H1 (cell line): ENCODE measurements around the gene CNOT6. TPM values are rescaled to one million over a fixed set of nuclear protein-coding genes. Genes with fewer than 3 reads are reported as not detected.

ENCODE experiments used
- CTCF ChIA-PET: fragments of 300-600 bp; sonication (Branson Sonifier 250); formaldehyde crosslinking; loops from one replicate; lab custom pipeline; 2021; ENCODE audit not compliant: partially characterized antibody; lab: Charles Lee
- POLR2A ChIA-PET: fragments of 300-600 bp; sonication (Branson Sonifier 250); formaldehyde crosslinking; loops from one replicate; lab custom pipeline; 2021; ENCODE audit warnings: inconsistent platforms; ENCODE audit not compliant: partially characterized antibody; lab: Charles Lee
- DNase-seq, 2 experiments: peaks; one replicate each; pipeline versions ENCODE4 v3.0.0 to v3.0.0-alpha.2; 2010 to 2022; ENCODE audit warnings: low spot score in 2 of 2, low read depth in 1 of 2, mixed read lengths in 1 of 2
- FAIRE-seq: peaks from 2 replicates; lab custom pipeline; 2011; peaks lifted over from hg19 to GRCh38; lab: Jason Lieb, UNC
- H2AFZ ChIP-seq: 2 replicates; pipeline ENCODE4 v1.8.1; 2012; ENCODE audit warnings: low read length, inconsistent platforms
- H2AK5ac ChIP-seq: 2 replicates; pipeline ENCODE4 v1.6.1; 2013; ENCODE audit warnings: low read depth, low read length
- H2BK120ac ChIP-seq: replicated peaks from 2 replicates; pipeline ENCODE3; 2013; ENCODE audit warnings: low read depth, low read length, inconsistent platforms
- H2BK12ac ChIP-seq: 2 replicates; pipeline ENCODE4 v1.6.1; 2013; ENCODE audit warnings: low read depth, low read length
- H2BK15ac ChIP-seq: 2 replicates; pipeline ENCODE4 v1.6.1; 2013; ENCODE audit warnings: low read length
- H2BK20ac ChIP-seq: 2 replicates; pipeline ENCODE4 v1.6.1; 2013; ENCODE audit warnings: low read length
- H2BK5ac ChIP-seq: 2 replicates; pipeline ENCODE4 v1.6.1; 2013; ENCODE audit warnings: low read depth, low read length
- H3K14ac ChIP-seq: 2 replicates; pipeline ENCODE4 v1.6.1; 2013; ENCODE audit warnings: inconsistent platforms; ENCODE audit not compliant: insufficient read length
- H3K18ac ChIP-seq: 2 replicates; pipeline ENCODE4 v1.6.1; 2013; ENCODE audit warnings: low read length; ENCODE audit errors: extremely low read depth
- H3K23ac ChIP-seq: 2 replicates; pipeline ENCODE4 v1.6.1; 2013; ENCODE audit warnings: inconsistent platforms; ENCODE audit not compliant: insufficient read length
- H3K23me2 ChIP-seq: 2 replicates; pipeline ENCODE4 v1.6.1; 2013; ENCODE audit warnings: low read depth, low read length
- H3K27ac ChIP-seq: 2 replicates; pipeline ENCODE4 v1.6.1; 2011; ENCODE audit warnings: low read depth, low read length, inconsistent platforms
- H3K27me3 ChIP-seq, 4 experiments: replicated peaks in 1 of 4; 1 replicate in 1 of 4; 2 replicates in 3 of 4; pipeline versions ENCODE4 v1.6.1 to v1.8.1; 2011 to 2013; ENCODE audit warnings: low read length in 3 of 4, mild to moderate bottlenecking in 3 of 4, inconsistent platforms in 2 of 4, mixed read lengths in 2 of 4, moderate library complexity in 1 of 4; ENCODE audit not compliant: control insufficient read depth in 3 of 4, insufficient read depth in 3 of 4; ENCODE audit errors: extremely low read depth in 1 of 4
- H3K36me3 ChIP-seq, 4 experiments: 2 replicates each; pipeline versions ENCODE4 v1.6.1 to v1.8.1; 2011 to 2013; ENCODE audit warnings: mild to moderate bottlenecking in 4 of 4, low read length in 3 of 4, moderate library complexity in 2 of 4, control low read depth in 1 of 4, inconsistent platforms in 1 of 4; ENCODE audit not compliant: insufficient read depth in 4 of 4, control insufficient read depth in 2 of 4
- H3K4ac ChIP-seq: replicated peaks from 2 replicates; pipeline ENCODE3; 2013; ENCODE audit warnings: low read length, low read depth, mixed read lengths, inconsistent platforms; ENCODE audit not compliant: insufficient read length
- H3K4me1 ChIP-seq, 4 experiments: replicated peaks in 1 of 4; 1 replicate in 1 of 4; 2 replicates in 3 of 4; pipeline versions ENCODE4 v1.6.1 to v1.8.1; 2011 to 2013; ENCODE audit warnings: low read length in 3 of 4, inconsistent platforms in 2 of 4, mixed read lengths in 1 of 4; ENCODE audit not compliant: insufficient read depth in 4 of 4, control insufficient read depth in 3 of 4
- H3K4me2 ChIP-seq, 2 experiments: 2 replicates each; pipeline versions ENCODE4 v1.6.1 to v1.8.1; 2011 to 2013; ENCODE audit warnings: low read depth in 2 of 2, low read length in 2 of 2, control low read depth in 1 of 2, inconsistent platforms in 1 of 2, mild to moderate bottlenecking in 1 of 2; ENCODE audit not compliant: insufficient read depth in 1 of 2
- H3K4me3 ChIP-seq, 4 experiments: fragments of 200-600, 300-600 bp in 1 of 4; sonication (generic), shearing (Covaris generic), sonication (Bioruptor Twin) in 1 of 4; 2 replicates each; pipeline versions ENCODE4 v1.5.1 to v1.8.1; 2011 to 2016; ENCODE audit warnings: low read length in 4 of 4, low read depth in 3 of 4, control low read depth in 2 of 4, inconsistent platforms in 2 of 4, mild to moderate bottlenecking in 2 of 4, mixed read lengths in 1 of 4, moderate library complexity in 1 of 4; ENCODE audit not compliant: insufficient read depth in 2 of 4; ENCODE audit errors: extremely low read depth in 1 of 4
- H3K56ac ChIP-seq: replicated peaks from 2 replicates; pipeline ENCODE3; 2013; ENCODE audit warnings: low read depth, mild to moderate bottlenecking, mixed read lengths, low read length, inconsistent platforms; ENCODE audit not compliant: insufficient read length
- H3K79me1 ChIP-seq: 2 replicates; pipeline ENCODE4 v1.6.1; 2013; ENCODE audit warnings: low read depth, low read length, control low read depth
- H3K79me2 ChIP-seq, 2 experiments: 2 replicates each; pipeline versions ENCODE4 v1.6.1 to v1.8.1; 2012 to 2013; ENCODE audit warnings: low read length in 2 of 2, mild to moderate bottlenecking in 2 of 2, inconsistent platforms in 1 of 2; ENCODE audit not compliant: insufficient read depth in 2 of 2, control insufficient read depth in 1 of 2
- H3K9ac ChIP-seq, 4 experiments: replicated peaks in 1 of 4; 1 replicate in 1 of 4; 2 replicates in 3 of 4; pipeline versions ENCODE4 v1.6.1 to v1.8.1; 2011 to 2013; ENCODE audit warnings: low read depth in 3 of 4, low read length in 3 of 4, control low read depth in 2 of 4, mild to moderate bottlenecking in 2 of 4, moderate library complexity in 2 of 4, inconsistent platforms in 1 of 4; ENCODE audit errors: extremely low read depth in 1 of 4
- H3K9me3 ChIP-seq, 2 experiments: 2 replicates each; pipeline versions ENCODE4 v1.6.1 to v1.8.1; 2012 to 2013; ENCODE audit warnings: mild to moderate bottlenecking in 2 of 2, moderate library complexity in 2 of 2, control low read depth in 1 of 2, inconsistent platforms in 1 of 2, low read depth in 1 of 2, low read length in 1 of 2, mixed read lengths in 1 of 2; ENCODE audit not compliant: insufficient read depth in 2 of 2
- H4K20me1 ChIP-seq, 2 experiments: replicated peaks in 1 of 2; 2 replicates each; pipeline versions ENCODE3 to v1.8.1; 2011 to 2013; ENCODE audit warnings: inconsistent platforms in 2 of 2, low read length in 2 of 2, mild to moderate bottlenecking in 1 of 2; ENCODE audit not compliant: insufficient read depth in 2 of 2, control insufficient read depth in 1 of 2
- H4K5ac ChIP-seq: 2 replicates; pipeline ENCODE4 v1.6.1; 2013; ENCODE audit warnings: low read length, low read depth, mixed read lengths, inconsistent platforms; ENCODE audit not compliant: insufficient read length
- H4K8ac ChIP-seq: 2 replicates; pipeline ENCODE4 v1.8.0; 2013; ENCODE audit warnings: mild to moderate bottlenecking, moderate library complexity, low read length, inconsistent platforms; ENCODE audit not compliant: insufficient read depth; ENCODE audit errors: extremely low read depth
- H4K91ac ChIP-seq: replicated peaks from 2 replicates; pipeline ENCODE3; 2013; ENCODE audit warnings: low read length, mixed read lengths, inconsistent platforms; ENCODE audit not compliant: insufficient read length
- BRCA1 ChIP-seq: IDR thresholded peaks from 2 replicates; pipeline ENCODE4 v1.6.1; 2012; ENCODE audit warnings: low read depth, low read length, improper control_type of control experiment
- CHD1 ChIP-seq: IDR thresholded peaks from 2 replicates; pipeline ENCODE4 v1.6.1; 2012; ENCODE audit warnings: low read depth, low read length, improper control_type of control experiment
- CHD2 ChIP-seq: IDR thresholded peaks from 2 replicates; pipeline ENCODE4 v1.6.1; 2012; ENCODE audit warnings: low read length, improper control_type of control experiment
- NRF1 ChIP-seq: IDR thresholded peaks from 2 replicates; pipeline ENCODE4 v1.6.1; 2011; ENCODE audit warnings: mild to moderate bottlenecking, low read depth, low read length, improper control_type of control experiment
- SP2 ChIP-seq: IDR thresholded peaks from 2 replicates; pipeline ENCODE4 v1.6.1; 2012; ENCODE audit warnings: mild to moderate bottlenecking, low read length, inconsistent platforms
- WGBS, 2 experiments: shearing (Covaris generic) in 1 of 2; methylation state at CpG; one replicate each; pipeline versions ENCODE4 v1.1.6 to v1.1.7; 2013 to 2015; ENCODE audit warnings: low lambda C conversion rate in 2 of 2, mixed read lengths in 2 of 2, inconsistent platforms in 1 of 2, low coverage in 1 of 2, missing lambda C conversion rate in 1 of 2; ENCODE audit not compliant: insufficient replicate concordance in 2 of 2, insufficient coverage in 1 of 2, insufficient read length in 1 of 2; ENCODE audit errors: extremely low coverage in 1 of 2, missing lambda C conversion rate in 1 of 2; 5-methylcytosine and 5-hydroxymethylcytosine counted together
- polyA plus RNA-seq, 7 experiments: library from polyadenylated mRNA; depleted of rRNA in 3 of 7; stranded (reverse) in 5 of 7; unstranded in 2 of 7; fragments of >200 nt in 5 of 7; fragments of 200-250 nt in 2 of 7; gene quantifications; 1 replicate in 5 of 7; 2 replicates in 1 of 7; 4 replicates in 1 of 7; pipeline versions ENCODE4 v1.2.1 to v1.2.3, GENCODE V29; 2011 to 2013; ENCODE audit warnings: missing spikeins in 2 of 7, mixed read lengths in 2 of 7
- total RNA-seq: library from RNA; stranded (reverse); fragmentation: NEBNext Ultra II Directional; extraction: Animal tissue kit (Norgen Biotek cat#: 25700); gene quantifications from 2 replicates; pipeline ENCODE4 v1.2.1, GENCODE V29; 2021
- TF ChIP-seq, protein P1 (sequence below): IDR thresholded peaks from 2 replicates; pipeline ENCODE4 v1.6.1; 2012; ENCODE audit warnings: inconsistent platforms

CNOT6 gene
- total and polyA plus RNA-seq, 2 of the 8 experiments (the other 6 are each of a cell fraction or from before 2014, with no cell fraction given) = 10.7 to 45.4 TPM

DNA sequence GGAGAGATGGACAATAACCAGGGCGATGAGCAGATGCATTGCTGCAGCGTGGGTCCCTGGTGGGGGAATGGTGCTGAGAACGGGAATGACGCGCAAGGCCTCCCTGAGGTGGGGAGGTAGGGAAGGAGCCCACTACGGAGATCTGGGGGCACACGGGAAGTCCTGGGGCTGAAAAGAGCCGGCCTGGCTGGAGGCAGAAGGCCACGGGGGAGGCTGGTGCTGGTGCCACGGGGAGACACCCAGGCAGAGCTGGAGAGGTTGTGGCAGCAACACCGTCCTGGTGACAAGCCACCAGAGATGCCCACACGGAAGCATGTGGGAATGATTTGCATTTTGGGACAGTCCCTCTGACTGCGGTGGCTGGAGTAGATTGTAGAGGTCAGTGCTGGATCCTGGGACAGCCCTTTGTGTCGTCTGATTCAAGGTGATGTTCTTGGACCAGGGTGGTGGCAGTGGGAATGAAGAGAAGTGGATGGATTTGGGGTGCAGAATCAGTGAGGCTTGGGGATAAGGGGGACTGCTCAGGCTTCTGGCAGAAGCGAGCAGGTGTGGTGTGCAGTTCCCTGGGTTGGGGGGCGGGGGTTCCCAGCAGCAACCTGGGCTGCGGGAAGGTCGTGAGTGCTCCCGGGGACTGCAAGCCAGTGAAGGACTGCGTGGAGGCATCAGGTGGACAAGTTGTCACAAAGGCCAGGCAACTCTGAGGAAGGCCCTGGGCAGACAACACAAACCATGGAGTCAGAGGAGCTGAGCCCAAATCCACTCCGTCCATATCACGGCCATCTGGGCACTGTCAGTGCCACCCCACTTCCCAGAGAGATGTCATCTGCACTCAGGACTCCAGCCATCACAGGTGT, 25.2 kb upstream of the CNOT6 start:
- no peaks in the 10 kb centered on the region; a peak in 1 of 7 replicates for H3K27me3 ChIP-seq
- H3K18ac ChIP-seq = no peak overlapping the region
- H3K79me1 ChIP-seq = no peaks in the 10 kb centered on the region
- 87% methylated on average over 21 of the region's 22 CpGs; no CpG with 5 or more reads in 1 of the 2 experiments for WGBS, 2 experiments
- H2BK12ac ChIP-seq = peak overlapping the region; percentile 50; the same call in 1 of the 2 replicates
- H4K91ac ChIP-seq = no peak overlapping the region
- no peak overlapping the region for H3K56ac ChIP-seq
- no peaks in the 10 kb centered on the region for H4K20me1 ChIP-seq
- H3K23ac ChIP-seq = no peak overlapping the region
- no peak overlapping the region; the same call in 1 of the 2 replicates for H4K8ac ChIP-seq
- no peak for TF ChIP-seq NRF1
- TF ChIP-seq BRCA1 = no peak
- TF ChIP-seq SP2 = no peak
- no peak for TF ChIP-seq CHD2
- no peak for TF ChIP-seq CHD1
- TF ChIP-seq, protein P1, sequence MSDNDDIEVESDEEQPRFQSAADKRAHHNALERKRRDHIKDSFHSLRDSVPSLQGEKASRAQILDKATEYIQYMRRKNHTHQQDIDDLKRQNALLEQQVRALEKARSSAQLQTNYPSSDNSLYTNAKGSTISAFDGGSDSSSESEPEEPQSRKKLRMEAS = no peak
- no peak overlapping the region for H3K4ac ChIP-seq
- no peak overlapping the region for H2AFZ ChIP-seq
- no peak overlapping the region for H3K14ac ChIP-seq
- ChIA-PET CTCF (interaction anchor here (0.6 to 8.9 kb wide), 12 partner anchors 9 to 268 kb away, joined by 3 to 88 read pairs (median 4); partner anchors contain the start of gene MAPK9), POLR2A (interaction anchor here (1.4 kb wide), 1 partner anchor 137 kb away, joined by 6 read pairs; no protein-coding TSS in a partner anchor)
- no peak overlapping the region for H4K5ac ChIP-seq
- FAIRE-seq (no peak), DNase-seq (no peak)
- H3K79me2 ChIP-seq = no peaks in the 10 kb centered on the region
- 0 out of 2 replicates have a peak, but pooled peaks cover 2% of the 10 kb centered on the region for H3K23me2 ChIP-seq
- no peak overlapping the region for H3K4me2 ChIP-seq
- H2BK20ac ChIP-seq = no peak overlapping the region
- H3K36me3 ChIP-seq = no peaks in the 10 kb centered on the region
- H3K9me3 ChIP-seq = peaks cover 1 to 5% of the 10 kb centered on the region in 2 experiments; a peak in 1 of 4 replicates
- H2BK120ac ChIP-seq = no peak overlapping the region
- H2BK15ac ChIP-seq = no peak overlapping the region
- no peak overlapping the region for H3K4me3 ChIP-seq
- H3K9ac ChIP-seq = no peak overlapping the region
- H3K4me1 ChIP-seq = no peaks in the 10 kb centered on the region
- H2BK5ac ChIP-seq = no peak overlapping the region
- no peak overlapping the region for H2AK5ac ChIP-seq
- H3K27ac ChIP-seq = no peak overlapping the region
